Measurements from ENCODE around the gene MOB4.

Gene MOB4

DNA sequence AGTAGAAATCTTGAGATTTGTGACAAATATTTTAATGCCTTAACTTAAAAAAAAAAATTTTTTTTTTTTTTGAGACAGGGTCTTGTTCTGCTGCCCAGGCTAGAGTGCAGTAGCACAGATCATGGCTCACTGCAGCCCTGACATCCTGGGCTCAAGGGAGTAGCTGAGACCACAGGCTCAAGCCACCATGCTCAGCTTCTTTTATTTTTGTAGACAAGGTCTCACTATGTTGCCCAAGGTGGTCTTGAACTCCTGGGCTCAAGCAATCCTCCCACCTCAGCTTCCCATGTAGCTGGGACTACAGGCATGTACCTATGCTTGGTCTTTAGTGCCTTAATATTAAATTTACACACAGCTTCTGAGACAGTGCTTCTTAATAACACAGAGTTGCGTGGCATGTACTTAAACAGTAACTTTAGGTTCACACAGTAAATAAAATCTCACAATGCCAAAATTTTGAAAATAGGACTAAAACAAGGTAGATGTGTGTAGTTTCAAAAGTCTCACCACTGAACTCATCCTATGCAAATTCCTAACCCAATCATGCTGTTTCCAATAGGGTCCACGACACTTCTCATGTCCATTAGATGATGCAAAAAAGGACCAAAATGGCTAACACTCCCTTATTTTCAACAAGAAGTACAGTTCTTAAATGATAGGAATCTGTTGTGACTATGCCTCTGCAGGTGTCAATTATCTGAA lies 20.3 kb upstream of the MOB4 start:
- no peak overlapping the region for H3K27ac ChIP-seq
- TF ChIP-seq, protein P1, sequence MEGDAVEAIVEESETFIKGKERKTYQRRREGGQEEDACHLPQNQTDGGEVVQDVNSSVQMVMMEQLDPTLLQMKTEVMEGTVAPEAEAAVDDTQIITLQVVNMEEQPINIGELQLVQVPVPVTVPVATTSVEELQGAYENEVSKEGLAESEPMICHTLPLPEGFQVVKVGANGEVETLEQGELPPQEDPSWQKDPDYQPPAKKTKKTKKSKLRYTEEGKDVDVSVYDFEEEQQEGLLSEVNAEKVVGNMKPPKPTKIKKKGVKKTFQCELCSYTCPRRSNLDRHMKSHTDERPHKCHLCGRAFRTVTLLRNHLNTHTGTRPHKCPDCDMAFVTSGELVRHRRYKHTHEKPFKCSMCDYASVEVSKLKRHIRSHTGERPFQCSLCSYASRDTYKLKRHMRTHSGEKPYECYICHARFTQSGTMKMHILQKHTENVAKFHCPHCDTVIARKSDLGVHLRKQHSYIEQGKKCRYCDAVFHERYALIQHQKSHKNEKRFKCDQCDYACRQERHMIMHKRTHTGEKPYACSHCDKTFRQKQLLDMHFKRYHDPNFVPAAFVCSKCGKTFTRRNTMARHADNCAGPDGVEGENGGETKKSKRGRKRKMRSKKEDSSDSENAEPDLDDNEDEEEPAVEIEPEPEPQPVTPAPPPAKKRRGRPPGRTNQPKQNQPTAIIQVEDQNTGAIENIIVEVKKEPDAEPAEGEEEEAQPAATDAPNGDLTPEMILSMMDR (conservative IDR thresholded peaks at IDR 0.05): no peak
- no peak for TF ChIP-seq ZFX (IDR thresholded peaks at IDR 0.05)

DNA sequence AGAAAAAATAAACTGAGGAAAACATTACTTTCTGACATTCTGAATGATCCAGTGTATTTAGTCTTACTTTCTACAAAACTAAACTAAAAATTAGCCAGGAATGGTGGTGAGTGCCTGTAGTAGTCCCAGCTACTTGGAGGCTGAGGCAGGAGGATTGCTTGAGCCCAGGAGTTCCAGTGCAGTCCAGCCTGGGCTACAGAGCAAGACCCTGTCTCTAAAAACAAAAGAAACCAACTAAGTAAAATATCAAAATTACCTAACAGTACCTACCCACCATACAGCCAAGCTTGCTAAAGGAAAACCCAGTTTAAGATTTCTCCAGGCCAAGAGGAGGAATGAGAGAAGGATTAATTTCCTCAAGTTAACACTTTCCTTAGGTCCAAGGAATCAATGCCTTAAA lies 19.2 kb upstream of the MOB4 start:
- H3K27ac ChIP-seq: no peak overlapping the region; the same call in 1 of the 2 replicates
- TF ChIP-seq, protein P1 (conservative IDR thresholded peaks at IDR 0.05): no peak
- TF ChIP-seq ZFX (IDR thresholded peaks at IDR 0.05): no peak

DNA sequence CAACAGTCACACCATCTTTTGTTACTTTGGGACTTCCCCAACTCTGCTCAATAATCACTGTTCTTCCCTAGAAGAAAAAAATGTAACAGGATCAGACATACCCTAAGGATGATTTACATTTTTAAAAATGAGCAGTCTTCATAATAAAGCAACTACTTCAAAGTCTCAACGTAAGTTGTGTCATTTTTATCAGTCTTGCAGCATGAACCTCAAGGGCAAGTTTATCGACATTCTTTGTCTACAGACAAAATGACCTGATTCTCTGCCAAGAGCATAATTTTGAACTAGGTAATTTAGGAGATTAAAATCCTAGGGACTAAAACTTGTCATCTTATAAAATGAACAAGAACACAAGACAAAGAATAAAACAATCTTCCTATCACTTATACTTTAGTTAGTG lies 18.5 kb upstream of the MOB4 start:
- H3K27ac ChIP-seq: no peak overlapping the region
- TF ChIP-seq, protein P1 (conservative IDR thresholded peaks at IDR 0.05): no peak
- TF ChIP-seq ZFX (IDR thresholded peaks at IDR 0.05): no peak

DNA sequence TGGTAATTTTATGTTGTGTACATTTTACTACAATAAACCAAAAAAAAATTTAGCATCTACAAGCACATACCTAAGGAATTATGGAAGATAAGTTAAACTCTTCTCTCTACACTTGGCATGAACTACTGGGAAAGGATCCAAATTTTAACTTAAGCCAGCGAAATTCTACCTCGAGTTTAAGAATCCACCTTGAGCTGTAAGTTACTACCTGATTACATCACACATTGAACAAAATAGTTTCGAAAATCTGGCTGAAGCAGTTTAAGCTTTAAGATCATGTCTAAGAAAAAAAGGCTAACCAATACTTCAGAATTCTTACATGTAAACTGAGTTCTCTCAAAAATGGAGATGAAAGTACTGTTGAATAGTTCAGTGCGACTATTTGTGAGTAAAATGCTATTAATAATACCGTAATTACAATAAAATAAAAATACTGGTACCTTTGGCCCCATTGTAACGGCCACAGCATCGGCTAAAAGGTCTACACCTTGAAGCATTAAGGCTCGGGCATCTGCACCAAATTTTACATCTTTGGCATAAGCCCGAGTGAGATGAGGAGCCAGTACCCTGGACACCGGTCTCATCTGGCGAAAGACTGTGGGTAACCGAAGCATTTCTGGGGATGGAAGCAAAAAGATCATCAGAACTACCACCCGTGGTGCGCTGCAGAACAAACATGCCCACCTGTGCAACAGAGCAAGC lies 17.5 kb upstream of the MOB4 start:
- TF ChIP-seq, protein P1 (conservative IDR thresholded peaks at IDR 0.05): no peak
- TF ChIP-seq ZFX (IDR thresholded peaks at IDR 0.05): no peak
- peak overlapping the region; percentile 99 for H3K27ac ChIP-seq

DNA sequence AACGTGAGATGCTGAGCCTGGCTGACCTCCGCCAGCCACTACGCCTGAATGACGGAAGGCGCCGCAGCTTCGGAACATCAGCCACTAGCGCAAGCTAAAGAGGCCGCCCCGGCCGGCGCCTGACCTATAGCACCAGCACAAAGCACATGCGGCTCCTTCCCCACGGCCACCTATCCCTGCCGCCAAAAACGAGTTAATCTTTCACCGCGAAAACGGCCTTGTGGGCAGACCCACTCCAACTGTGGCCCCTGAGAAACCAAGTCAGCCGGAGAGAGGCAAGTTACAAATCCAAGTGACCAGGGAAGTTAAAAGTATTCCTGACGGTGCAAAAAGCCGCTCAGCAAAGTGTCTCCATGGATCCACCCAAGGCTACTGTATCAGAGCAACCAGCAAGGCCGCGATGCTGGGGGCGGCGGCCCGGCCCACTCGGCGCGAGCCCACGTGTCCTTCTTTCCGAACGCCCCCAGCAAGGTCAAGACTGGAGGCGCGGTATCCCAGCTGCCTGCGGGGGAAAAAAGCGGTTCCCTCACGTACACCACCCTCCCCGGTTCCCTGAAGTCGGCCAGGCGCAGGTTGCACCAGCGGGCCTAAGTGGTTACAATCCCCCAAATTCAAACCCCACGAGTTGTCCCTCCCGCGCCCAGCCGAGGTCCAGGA lies 16.8 kb upstream of the MOB4 start:
- TF ChIP-seq, protein P1 (conservative IDR thresholded peaks at IDR 0.05): no peak
- TF ChIP-seq ZFX (IDR thresholded peaks at IDR 0.05): no peak
- H3K27ac ChIP-seq: peak overlapping the region; percentile 99

DNA sequence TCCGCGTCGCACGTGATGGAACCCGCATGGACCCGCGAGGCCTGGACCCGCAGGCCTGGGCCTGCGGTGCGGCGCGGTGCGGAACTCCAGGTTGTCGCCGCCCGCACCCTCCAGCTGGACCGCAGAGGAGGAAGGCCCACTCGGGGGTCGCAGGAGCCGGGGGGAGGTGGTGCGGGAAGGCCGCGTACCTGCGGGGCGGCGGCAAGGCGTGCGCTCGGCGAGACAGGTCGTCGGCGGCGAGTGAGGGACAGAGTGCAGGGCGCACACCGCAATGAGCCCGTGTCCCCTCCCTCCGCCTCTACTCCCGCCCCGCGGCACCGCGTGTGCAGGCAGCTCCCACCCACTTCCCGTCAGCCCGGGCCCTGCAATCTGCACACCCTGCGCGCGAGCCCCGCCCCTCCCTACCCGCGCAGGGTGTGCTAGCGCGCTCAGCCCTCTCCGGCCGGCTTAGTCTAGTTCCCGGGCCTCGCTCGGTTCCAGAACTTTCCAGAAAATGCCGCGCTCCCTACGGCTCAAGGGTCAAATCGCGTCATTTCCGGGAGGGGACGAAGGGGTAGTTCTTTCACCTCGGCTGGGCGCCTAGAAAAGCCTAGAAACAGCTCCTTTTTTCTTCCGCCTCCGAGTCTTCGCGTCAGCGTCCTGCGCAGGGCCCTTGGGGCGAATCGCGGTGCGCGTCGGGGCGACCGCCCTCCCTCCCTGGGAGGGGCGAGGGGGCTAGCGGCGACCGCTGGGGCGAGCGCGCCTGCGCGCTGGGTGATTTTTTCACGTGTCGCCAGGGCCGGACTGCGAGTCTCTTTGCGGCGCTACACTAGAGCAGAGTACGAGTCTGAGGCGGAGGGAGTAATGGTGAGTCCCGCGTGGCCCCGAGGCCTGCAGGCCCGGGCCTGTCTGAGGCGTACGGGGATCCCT lies 16.0 kb upstream of the MOB4 start, which contains the start of the genes HSPD1 and HSPE1:
Gene HSPD1 (minus strand): TSS at position 247 of the 909 bp plus-strand sequence. CDS start 992 bp downstream, outside the sequence.
Gene HSPE1 (plus strand): TSS at position 786 of the 909 bp plus-strand sequence. CDS start 58 bp downstream, at position 844.
- TF ChIP-seq ZFX (IDR thresholded peaks at IDR 0.05): peak; percentile 97
- TF ChIP-seq, protein P1 (conservative IDR thresholded peaks at IDR 0.05): no peak
- peak within 1 kb of the TSS; percentile 99 for H3K27ac ChIP-seq
